GM18907 (cell line): ENCODE data around the gene SCP2.

Source experiments
- ATAC-seq: cut with Tn5 transposase; IDR thresholded peaks from one replicate; pipeline ENCODE4 v1.9.1; 2021; ENCODE audit warnings: mild to moderate bottlenecking, moderate library complexity; ENCODE audit not compliant: unreplicated experiment

SCP2 gene

DNA sequence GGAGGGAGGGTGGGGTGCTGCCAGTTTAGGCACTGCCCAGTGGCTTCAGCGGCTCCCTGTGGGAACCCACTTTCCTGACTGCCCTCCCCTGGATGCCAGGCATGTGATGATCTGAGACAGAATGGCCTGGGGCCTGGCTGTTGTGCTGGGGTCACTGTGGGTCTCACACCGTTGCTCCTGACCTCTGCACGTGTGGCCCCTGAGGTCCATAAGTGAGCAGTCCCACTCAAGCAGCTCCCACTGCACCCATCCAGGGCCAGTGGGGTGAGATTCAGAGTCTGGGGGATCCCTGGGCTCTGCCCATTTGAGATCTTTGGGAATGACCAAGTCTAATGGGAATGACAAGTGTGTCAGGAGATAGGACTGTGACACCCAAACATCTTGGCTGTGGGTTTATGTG lies 153.0 kb downstream of the SCP2 start:
- ATAC-seq, result no peak

DNA sequence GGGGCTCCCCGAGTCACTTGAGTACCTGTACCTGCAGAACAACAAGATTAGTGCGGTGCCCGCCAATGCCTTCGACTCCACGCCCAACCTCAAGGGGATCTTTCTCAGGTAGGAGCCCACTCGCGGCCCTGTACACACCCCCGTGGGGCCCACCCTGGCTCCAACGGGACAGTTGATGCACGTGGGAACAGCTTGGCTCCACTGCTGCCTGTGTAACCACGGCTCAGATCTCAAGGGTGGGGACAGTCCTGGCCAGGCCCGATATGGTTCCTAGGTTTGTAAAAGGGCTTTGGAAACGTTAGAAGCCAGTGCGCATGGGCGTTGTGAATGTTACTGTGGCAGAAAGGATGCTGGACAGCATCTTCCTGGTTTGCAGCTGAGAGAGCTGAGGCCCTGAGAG lies 153.7 kb downstream of the SCP2 start:
- ATAC-seq, result no peak

DNA sequence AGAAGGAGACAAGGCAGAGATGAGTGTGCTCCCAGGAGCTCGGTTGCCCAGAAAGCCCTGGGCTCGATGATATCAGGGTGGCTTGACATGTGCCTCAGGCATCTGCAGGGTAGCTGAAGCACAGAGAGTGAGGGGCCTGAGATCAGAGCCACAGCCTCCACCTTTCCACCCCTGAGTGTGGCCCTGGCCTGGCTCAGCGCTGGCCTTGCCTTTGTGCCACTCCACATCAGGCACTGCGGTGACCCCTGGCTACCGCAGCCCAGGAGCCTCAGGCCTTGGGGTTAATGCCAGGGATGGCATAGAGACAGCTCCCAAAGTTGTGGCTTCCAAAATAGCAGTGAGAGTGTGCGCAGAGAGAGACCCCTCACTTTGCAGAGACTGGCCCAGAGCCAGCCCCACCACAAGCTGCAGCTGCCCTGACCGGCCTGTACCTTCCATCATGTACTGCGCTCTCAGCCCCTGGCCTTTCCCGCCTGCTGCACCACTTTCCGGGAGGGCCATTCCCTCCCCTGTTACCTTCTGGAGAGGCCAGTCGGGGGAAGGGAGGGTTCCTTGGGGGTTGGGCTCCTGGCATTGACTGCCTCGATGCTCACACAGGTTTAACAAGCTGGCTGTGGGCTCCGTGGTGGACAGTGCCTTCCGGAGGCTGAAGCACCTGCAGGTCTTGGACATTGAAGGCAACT lies 154.4 kb downstream of the SCP2 start:
- ATAC-seq, result no peak

DNA sequence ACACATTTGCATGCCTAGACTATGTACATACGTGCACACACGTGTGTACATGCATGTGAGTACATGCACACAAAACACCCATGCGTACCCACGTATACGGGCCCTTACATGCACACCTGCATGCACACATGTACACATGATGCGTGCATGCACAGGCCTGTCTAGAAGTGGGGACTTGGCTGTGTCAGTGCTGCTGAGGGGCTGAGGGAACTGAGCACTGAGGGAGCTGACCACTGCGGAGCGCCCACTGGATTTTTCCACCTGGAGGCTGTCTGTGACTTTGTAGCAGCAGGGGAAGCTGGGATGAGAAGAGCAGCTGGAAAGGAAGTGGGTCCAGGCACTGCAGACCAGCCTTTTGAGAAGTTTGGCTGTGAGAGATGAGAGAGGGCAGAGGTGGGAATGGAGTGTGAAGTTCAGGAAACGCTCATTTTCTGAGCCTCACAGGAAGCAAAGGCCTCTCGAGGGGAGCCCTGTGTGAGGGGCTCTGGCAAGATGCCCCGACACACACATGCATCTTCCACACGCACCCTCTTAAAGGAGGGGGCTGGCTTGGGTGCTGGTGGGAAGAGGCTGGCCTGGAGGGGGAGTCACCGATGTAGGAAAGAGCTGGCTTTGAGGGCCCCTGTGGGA lies 155.9 kb downstream of the SCP2 start:
- ATAC-seq, result no peak

DNA sequence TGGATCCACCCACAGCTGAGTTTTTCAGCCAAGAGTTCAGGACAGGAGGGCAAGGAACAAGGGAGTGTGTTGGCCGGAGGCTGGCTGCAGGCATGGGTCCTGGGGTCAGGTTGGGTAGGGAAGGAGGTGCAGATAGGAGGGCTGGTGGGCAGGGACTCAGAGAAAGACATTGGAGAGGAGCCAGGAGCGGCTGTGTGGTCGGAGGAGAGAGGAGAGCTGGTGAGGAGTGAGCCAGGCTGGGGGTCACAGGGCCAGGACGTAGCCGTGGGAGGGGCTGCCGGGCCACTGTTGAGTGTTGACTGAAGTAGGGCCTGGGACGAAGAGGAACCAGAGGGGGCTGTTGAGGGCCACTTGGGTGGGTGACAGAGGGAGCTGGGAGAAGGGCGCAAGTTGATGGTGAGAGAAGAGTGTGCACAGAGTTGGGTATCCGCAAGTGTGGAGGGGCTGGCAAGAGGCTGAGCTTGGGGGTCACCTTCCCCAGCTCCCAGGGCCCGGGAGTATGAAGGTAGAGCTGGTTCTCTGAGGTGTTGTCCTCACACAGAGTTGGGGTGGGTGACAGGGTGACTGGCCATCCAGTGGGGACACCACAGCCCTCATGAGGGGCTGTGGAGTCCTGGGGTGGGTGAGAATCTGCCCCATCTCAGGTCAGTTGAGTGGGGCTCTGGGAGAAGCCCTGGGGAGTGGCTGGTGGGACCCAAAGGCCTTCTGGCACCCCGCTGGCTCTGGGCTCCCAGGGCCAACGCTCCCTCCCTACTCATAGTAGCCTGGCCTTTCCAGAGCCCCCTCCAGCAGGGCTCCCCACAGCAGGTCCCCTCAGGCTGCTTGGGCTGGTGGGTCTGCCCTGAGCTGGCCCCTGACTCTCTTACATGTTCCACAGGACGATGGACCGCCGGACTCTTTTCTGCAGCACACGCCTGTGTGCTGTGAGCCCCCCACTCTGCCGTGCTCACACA lies 156.8 kb downstream of the SCP2 start:
- ATAC-seq, result no peak

DNA sequence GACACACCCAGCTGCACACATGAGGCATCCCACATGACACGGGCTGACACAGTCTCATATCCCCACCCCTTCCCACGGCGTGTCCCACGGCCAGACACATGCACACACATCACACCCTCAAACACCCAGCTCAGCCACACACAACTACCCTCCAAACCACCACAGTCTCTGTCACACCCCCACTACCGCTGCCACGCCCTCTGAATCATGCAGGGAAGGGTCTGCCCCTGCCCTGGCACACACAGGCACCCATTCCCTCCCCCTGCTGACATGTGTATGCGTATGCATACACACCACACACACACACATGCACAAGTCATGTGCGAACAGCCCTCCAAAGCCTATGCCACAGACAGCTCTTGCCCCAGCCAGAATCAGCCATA lies 157.5 kb downstream of the SCP2 start:
- ATAC-seq, result no peak

DNA sequence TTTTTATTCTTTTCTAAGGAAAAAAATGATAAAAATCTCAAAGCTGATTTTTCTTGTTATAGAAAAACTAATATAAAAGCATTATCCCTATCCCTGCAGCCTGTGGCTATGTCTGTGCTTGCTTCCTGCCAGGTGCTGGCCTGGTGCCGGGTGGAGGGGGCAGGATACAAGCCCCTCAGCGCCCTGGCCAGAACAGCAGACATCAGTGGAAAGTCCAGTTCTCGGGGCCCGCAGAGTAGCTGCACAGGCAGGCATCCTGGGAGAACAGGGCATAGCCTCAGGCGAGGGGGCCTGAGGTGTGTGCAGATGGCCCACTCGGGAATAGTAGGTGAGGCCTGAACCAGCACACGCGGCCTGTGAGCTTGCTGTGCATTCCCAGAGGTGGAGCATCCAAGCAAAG lies 158.3 kb downstream of the SCP2 start:
- no peak for ATAC-seq

DNA sequence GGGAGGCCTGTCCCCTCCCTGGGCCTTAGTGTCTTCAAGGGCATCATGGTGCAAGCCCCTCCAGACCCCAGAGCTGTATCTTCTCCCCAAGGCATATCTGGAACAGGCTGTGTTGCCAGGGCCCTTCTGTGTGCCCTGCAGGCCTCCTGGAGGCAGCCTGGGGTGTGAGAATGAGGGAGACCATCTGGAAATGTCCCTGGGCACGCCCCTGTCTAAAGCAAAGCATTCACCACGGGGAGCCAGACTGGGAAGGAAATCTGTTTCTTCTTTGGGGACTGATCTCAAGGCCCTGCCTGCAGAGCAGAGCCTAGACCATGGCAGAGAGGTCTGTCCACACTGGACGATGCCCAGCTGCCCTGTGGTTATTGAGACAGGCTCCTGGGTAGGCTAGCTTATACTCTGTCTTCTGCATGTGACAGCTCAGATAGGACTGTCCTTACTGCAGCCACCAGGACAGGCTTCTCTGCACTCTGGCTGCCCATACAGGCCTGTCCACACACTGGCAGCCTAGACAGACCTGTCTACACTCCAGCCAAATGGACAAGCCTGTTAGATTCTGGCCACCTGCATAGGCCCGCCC lies 159.5 kb downstream of the SCP2 start:
- ATAC-seq, result no peak

DNA sequence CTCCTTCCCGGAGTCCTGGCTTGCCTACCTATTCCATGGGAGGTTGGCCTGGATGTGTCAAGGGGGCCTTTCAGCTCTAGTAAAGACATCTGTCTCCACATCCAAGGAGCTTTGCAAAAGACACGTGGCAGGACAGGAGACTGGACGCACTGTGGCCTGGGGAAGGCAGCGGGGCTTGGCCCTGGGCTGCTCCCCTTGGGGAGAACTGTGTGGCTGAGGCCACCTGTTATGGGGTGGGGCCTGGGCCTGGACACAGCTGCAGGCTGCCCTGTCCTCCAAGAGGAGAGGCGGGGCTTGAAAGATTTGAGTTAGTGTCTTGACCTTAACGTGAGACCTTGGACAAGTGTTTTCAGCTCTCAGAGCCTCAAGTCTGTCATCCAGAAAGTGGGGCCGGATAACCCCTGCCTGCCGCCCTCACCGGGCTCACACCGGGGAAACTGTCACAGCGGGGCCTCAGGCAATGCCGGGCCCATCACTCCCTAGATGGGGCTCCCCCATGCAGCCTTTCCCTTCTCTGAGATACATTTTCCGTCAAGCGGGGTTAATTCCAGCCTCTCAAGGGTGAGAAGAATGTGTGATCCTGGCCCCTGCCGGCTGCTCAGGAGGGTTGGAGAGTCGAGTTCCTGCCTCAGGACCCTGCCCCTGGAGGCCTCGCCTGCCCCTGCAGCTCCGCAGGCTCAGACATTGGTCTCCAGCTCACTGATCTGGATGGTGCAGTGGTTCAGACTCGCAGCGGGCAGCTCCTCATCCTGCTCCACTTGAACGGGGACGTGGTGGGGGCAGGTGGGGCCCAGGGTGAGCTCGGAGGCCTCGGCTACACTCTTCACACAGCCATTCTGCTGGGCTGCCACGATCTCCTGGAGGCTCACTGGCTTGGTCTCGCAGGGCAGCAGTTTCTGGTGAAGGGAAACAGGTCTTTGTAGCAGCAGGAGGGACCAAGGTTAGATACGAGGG lies 160.5 kb downstream of the SCP2 start:
- ATAC-seq, result no peak

DNA sequence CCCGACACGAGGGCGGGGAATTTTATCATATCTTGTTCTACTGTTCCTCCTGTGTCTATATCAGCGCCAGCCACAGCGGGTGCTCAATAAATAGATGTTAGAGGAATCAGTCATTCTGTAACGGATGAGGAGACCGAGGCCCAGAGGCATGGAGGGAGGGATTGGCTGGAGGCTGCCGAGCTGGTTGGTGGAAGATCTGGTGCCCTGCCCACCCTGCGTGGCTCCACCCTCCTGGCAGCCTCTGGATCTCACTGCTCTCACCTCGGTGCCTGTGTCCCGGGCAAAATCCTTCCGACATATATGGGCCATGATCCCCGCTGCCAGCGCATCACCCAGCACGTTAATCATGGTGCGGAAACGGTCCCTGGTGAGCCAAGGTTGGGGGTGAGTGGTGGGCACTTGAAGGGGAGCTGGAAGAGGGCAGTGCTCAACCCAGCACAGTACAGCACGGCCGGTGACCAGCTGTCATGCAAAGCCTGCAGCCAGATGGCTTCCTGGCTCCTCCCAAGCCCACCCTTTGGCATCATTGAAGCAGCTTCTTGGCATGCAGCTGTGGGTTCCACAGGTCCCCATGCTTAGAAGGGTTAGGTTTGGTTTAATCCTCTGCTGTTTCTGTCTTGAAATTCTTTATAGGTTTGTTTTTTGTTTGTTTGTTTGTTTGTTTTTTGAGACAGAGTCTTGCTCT lies 161.7 kb downstream of the SCP2 start:
- no peak for ATAC-seq

DNA sequence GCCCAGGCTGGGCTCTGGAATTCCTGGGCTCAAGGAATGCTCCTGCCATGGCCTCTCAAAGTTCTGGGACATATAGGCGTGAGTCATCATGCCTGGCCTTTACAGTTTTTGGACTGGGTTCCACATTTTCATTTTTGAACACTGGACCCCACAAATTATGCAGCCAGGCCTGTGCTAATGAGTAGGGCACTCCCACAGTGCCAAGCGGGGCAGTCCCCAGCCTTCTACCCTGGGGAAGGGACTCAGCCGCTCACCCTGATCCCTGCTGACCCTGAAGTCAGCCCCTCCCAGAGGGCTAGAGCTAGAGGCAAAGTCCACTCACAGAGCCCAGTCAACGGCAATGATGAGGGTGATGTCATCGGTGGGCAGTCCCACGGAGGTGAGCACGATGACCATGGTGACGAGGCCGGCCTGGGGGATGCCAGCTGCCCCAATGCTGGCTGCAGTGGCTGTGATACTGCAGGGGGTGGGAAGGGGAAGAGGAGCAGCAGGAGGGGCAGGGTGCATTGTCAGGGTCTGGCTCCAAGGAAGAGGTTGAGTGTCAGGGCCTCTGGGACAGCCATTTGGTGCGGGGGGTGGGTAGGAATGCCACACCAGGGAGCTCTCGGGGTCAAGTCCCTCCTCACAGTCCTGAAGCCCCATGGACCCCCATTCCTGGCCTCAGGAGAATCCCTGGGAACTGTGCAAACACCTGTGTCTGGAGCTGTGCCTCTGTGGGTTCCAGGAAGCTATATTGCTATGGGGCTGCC lies 162.6 kb downstream of the SCP2 start:
- ATAC-seq, result no peak

DNA sequence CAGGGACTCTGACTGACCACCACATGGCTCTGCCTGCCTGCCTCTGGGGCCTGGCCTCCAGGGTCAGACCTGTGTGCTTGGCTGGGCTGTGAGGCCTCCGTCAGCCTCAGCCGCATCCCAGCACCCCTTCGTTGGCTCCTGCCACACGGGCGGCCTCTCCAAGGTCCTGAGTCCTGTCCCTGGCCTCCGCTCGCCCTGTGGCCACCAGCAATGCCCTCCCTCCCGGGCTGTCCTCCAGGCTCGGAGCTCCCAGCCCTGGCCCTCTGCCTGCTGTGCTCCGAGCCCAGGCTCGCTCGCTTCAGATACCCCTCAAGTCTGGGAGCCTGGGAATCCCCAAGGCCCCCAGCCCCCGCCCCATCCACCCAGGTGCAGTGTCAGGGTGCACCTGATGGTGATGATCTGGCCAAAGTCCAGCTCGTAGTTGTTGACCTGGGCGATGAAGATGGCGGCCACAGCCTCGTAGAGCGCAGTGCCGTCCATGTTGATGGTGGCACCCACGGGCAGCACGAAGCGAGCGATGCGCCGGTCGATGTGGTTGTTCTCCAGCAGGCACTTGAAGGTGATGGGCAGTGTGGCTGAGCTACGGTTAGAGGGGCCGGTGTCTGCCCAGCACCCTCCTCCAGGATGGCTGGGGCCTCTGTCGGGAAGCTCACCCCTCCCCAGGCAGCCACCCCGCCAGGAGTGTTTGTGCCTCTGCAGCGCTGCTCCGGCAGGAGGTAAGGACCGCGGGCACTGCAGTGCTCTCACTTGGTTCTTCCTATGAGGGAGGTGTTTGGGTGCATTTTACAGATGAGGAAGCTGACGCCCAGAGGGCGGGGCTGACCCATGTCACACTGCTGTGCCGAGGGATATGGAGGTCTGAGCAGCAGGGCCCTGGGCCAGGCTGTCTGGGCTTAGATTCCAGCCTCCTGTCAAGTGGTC lies 163.4 kb downstream of the SCP2 start:
- no peak for ATAC-seq

DNA sequence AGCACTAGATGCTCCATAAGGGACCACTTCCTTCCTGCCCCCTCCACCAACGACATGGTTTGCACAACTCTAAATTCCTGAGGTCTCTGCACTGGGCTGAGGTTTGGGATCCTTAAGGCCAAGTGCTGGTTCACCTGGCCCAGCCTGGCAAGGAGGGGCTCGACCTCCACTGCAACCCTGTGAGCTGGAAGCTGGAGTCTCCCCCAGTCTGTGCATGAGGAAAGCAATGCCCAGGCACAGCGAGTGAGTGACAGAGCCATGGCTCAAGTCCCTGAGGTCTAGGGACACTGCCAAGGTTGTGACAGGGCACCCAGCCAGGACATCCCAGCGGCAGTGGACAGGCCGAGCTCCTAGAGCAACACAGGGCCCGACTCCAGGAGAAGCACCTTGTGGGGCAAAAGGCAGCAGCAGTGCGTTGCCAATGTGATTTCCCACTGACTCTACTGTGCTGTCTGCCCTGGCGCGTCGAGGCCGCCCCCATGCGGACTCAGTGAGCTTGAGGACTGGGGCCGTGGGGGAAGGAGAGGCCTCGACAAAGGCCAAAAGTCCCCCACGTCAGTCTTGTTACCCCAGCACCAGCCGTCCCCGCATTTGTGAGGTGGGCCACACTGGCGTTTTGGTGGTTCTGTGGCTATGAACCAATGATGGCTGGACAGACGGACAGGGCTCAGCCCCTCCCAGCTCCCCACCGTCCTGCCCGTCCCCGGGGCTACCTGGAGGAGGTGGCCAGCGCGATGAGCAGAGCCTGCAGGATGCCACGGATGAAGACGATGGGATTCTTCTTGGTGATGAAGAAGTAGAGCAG lies 165.0 kb downstream of the SCP2 start:
- no peak for ATAC-seq

DNA sequence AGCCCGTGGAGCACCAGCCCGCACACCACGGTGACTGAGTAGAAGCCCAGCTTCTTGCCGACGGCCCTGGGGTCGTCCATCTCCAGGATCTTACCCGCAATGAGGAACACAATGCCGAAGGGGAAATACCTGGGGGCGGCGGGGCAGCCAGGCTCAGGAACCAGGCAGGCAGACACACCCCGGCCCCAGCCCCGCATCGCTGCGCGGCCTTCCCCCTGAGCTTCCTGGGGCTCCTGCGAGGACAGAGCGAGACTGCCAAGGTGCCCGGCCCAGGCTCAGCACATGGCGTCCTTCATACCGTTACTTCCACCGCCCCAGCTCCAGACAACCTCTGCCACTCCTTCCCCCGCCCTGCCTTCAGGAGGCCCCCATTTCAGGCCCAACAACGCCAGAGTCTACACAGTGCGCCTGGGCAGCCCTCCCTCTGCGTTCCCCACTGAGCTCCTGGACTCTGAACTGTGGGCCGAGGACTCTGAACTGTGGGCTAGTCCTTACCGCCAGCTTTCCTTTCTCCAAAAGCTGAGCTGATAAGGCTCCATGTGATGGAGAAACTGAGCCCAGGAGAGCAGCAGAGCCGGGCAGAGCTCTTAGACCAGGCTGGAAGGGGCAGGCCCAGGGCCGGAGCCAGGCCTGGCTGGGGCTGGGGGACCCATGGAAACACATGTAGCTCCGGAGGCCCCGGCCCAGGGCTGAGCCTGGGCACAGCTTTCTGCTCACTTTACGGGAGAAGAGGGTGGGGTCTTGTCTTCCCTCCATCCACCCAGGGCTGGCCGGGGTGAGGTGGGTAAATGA lies 165.8 kb downstream of the SCP2 start:
- no peak for ATAC-seq

DNA sequence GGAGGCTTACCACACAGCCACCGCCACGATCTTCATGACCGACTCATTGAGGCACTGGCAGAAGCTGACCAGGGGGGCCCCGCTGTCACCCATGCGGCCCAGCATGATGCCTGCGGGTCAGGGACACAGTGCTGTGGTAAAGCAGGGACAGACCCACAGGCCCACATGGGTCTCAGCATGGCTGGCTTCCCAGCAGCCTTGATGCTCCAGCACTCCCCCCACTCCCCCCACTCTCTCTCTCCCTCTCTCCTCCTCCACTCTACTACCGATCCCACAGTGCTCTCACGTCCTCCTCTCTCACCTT lies 166.3 kb downstream of the SCP2 start:
- ATAC-seq, result no peak

DNA sequence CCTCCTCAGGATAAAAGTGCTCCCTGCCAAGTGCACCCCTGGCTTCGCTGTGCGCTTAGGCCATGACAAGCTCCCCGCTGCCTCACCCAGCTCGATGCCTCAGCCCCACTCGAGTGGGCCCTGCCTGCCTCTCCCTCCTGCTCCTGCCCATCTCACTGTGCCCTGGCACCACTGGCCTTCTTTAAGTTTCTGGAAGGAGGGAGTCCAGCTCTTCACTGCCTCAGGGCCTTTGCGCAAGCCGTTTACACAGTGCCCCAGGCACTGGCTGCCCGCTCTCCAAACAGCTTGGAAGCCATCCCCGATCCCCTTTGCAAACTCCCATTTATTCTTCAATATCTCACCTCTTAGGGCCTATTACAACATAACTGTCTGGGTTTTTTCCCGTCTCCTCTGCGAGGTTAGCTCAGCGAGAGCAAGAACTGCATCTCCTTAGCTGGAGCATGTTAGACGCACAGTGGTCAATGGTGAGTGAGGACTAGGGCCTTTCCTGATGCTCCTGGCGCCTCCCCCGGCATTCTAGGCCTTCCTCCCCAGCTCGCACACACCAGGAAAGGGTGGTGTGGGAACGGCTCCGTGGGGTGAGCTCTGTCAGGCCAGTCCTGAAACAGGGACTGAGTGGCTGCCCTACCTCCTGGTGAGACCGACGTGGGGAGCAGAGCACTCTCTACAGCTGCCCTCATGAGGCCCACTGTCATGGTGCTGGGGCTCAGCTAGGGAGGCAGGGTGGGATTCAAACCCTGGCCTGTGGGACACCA lies 166.9 kb downstream of the SCP2 start:
- no peak for ATAC-seq
